HepG2 (cell line): ENCODE data around the gene CHID1. TPM values are rescaled to one million over a fixed set of nuclear protein-coding genes. Genes with fewer than 3 reads are reported as not detected.

Source experiments
- ARHGAP35 ChIP-seq: sonication (generic); formaldehyde crosslinking; IDR thresholded peaks from 2 replicates; pipeline ENCODE4 v1.9.0; 2022; ENCODE audit warnings: mild to moderate bottlenecking, inconsistent platforms, moderate library complexity, missing genetic modification reagents, borderline replicate concordance
- ARID5B ChIP-seq: IDR thresholded peaks from 2 replicates; pipeline ENCODE4 v1.4.0; 2020; ENCODE audit warnings: mild to moderate bottlenecking, missing genetic modification reagents
- CEBPB ChIP-seq: IDR thresholded peaks from 2 replicates; pipeline ENCODE4 v1.6.1; 2011; ENCODE audit warnings: low read depth, low read length, improper control_type of control experiment, borderline replicate concordance
- HINFP ChIP-seq: sonication (generic); formaldehyde crosslinking; IDR thresholded peaks from 2 replicates; pipeline ENCODE4 v1.4.0; 2020; ENCODE audit warnings: low read depth, mild to moderate bottlenecking, missing genetic modification reagents
- HNRNPL ChIP-seq: fragments of 200-400 bp; formaldehyde crosslinking; IDR thresholded peaks from 2 replicates; pipeline ENCODE4 v1.6.1; 2017; ENCODE audit warnings: mild to moderate bottlenecking, low read depth, low read length
- HOXA3 ChIP-seq: sonication (generic); formaldehyde crosslinking; IDR thresholded peaks from 2 replicates; pipeline ENCODE4 v1.5.0; 2020; ENCODE audit warnings: missing genetic modification reagents
- NAIF1 ChIP-seq: sonication (generic); formaldehyde crosslinking; IDR thresholded peaks from 2 replicates; pipeline ENCODE4 v1.5.0; 2020; ENCODE audit warnings: mild to moderate bottlenecking, missing genetic modification reagents, borderline replicate concordance
- NR2F1 ChIP-seq, 2 experiments: fragments of 450-650 bp in 1 of 2; formaldehyde crosslinking in 1 of 2; IDR thresholded peaks; 2 replicates each; pipeline versions ENCODE4 v1.5.0 to v1.6.1; 2016 to 2020; ENCODE audit warnings: mild to moderate bottlenecking in 1 of 2, missing compliant biosample characterization in 1 of 2, missing genetic modification reagents in 1 of 2, moderate library complexity in 1 of 2
- PAXIP1 ChIP-seq: sonication (generic); formaldehyde crosslinking; conservative IDR thresholded peaks from 2 replicates; pipeline ENCODE4 v1.4.0; 2020; ENCODE audit warnings: mild to moderate bottlenecking, missing genetic modification reagents, moderate library complexity
- RBM22 ChIP-seq: fragments of 200-400 bp; formaldehyde crosslinking; optimal IDR thresholded peaks from 2 replicates; pipeline ENCODE3; 2017; ENCODE audit warnings: mild to moderate bottlenecking, low read length, moderate library complexity
- RBM39 ChIP-seq: fragments of 200-400 bp; formaldehyde crosslinking; IDR thresholded peaks from one replicate; pipeline ENCODE4 v1.6.1; 2018; ENCODE audit warnings: antibody characterized with exemption, mild to moderate bottlenecking, low read depth, low read length; ENCODE audit not compliant: poor library complexity, severe bottlenecking
- SIX1 ChIP-seq: sonication (generic); formaldehyde crosslinking; IDR thresholded peaks from 2 replicates; pipeline ENCODE4 v1.4.0; 2020; ENCODE audit warnings: missing genetic modification reagents, borderline replicate concordance
- SOX6 ChIP-seq, 2 experiments: fragments of 450-650 bp in 1 of 2; sonication (generic) in 1 of 2; formaldehyde crosslinking in 1 of 2; IDR thresholded peaks; 2 replicates each; pipeline versions ENCODE4 v1.4.0 to v1.6.1; 2017 to 2020; ENCODE audit warnings: antibody characterized with exemption in 1 of 2, mild to moderate bottlenecking in 1 of 2, missing genetic modification reagents in 1 of 2
- TRIM22 ChIP-seq: fragments of 450-650 bp; IDR thresholded peaks from 2 replicates; pipeline ENCODE4 v1.6.1; 2017
- ZIK1 ChIP-seq: sonication (generic); formaldehyde crosslinking; IDR thresholded peaks from 2 replicates; pipeline ENCODE4 v1.5.0; 2020; ENCODE audit warnings: mild to moderate bottlenecking, low read depth, missing genetic modification reagents, borderline replicate concordance
- ZNF768 ChIP-seq: sonication (generic); formaldehyde crosslinking; IDR thresholded peaks from 2 replicates; pipeline ENCODE4 v1.4.0; 2020; ENCODE audit warnings: missing genetic modification reagents
- ZNF772 ChIP-seq: sonication (generic); formaldehyde crosslinking; IDR thresholded peaks from 2 replicates; pipeline ENCODE4 v1.5.0; 2020; ENCODE audit warnings: mild to moderate bottlenecking, missing genetic modification reagents
- polyA plus RNA-seq, 8 experiments: library from polyadenylated mRNA; depleted of rRNA in 3 of 8; stranded (reverse) in 7 of 8; unstranded in 1 of 8; fragments of >200 nt; fragmentation: Illumina TruSeq in 4 of 8; extraction: Trizol in 4 of 8; gene quantifications; 2 replicates each; pipeline versions ENCODE4 v1.2.1 to v1.2.3, GENCODE V29; 2011 to 2016; ENCODE audit warnings: low read depth in 4 of 8, missing spikeins in 1 of 8, mixed read lengths in 1 of 8; ENCODE audit not compliant: insufficient read depth in 1 of 8
- total RNA-seq, 5 experiments: library from RNA; depleted of rRNA; stranded (reverse); fragments of >200 nt; fragmentation: Illumina TruSeq; extraction: Trizol; gene quantifications; 2 replicates each; pipeline ENCODE4 v1.2.3, GENCODE V29; 2016; ENCODE audit warnings: low read depth in 1 of 5

CHID1 gene
- total and polyA plus RNA-seq, 2 of the 13 experiments (the other 11 are each of a cell fraction or from before 2014, with no cell fraction given), result 65.1 to 93.6 TPM

- TF ChIP-seq HNRNPL (no peak), NAIF1 (CRISPR knock-in tag) (no peak), ZIK1 (CRISPR knock-in tag) (no peak), HINFP (CRISPR knock-in tag) (no peak), TRIM22 (no peak), SOX6 (IDR thresholded peaks at IDR 0.05) (no peak), SOX6 (CRISPR knock-in tag; IDR thresholded peaks at IDR 0.05) (peak; percentile 11; the same call in 1 of the 2 replicates), RBM22 (no peak), ARID5B (0 out of 2 replicates have a peak, but pooled peaks have one; percentile 25), RBM39 (no peak), SIX1 (CRISPR knock-in tag) (no peak), CEBPB (no peak), PAXIP1 (CRISPR knock-in tag) (peak; percentile 47), ZNF768 (no peak), NR2F1 (CRISPR knock-in tag; IDR thresholded peaks at IDR 0.05) (no peak), ARHGAP35 (CRISPR knock-in tag) (no peak), HOXA3 (CRISPR knock-in tag) (peak; percentile 13; the same call in 1 of the 2 replicates), ZNF772 (CRISPR knock-in tag) (0 out of 2 replicates have a peak, but pooled peaks have one; percentile 45)
Observed at GRCh38 chr11:844693-845644, 65.6 kb downstream of the CHID1 start (continued).
